Central memory CD8-positive, alpha-beta T cell (primary cell): ENCODE measurements around the gene PRKN.

Source experiments
- ATAC-seq: fragments of 150-1000 bp; cut with Tn5 transposase; replicated peaks from 2 replicates; pipeline ENCODE4 v1.10.0; 2022; ENCODE audit warnings: mild to moderate bottlenecking, moderate FRiP score, moderate number of reproducible peaks; ENCODE audit not compliant: poor library complexity, severe bottlenecking; ENCODE audit errors: extremely low read depth
- DNase-seq, 2 donors: peaks; one replicate each; pipeline ENCODE4 v3.0.0; 2021; ENCODE audit warnings: low spot score in 2 of 2
- H3K27ac Mint-ChIP-seq: one replicate; pipeline ENCODE4 v1.8.0; 2022; ENCODE audit warnings: low read depth, mild to moderate bottlenecking, moderate library complexity, mixed read lengths
- H3K27me3 Mint-ChIP-seq: one replicate; pipeline ENCODE4 v1.8.0; 2022; ENCODE audit warnings: mixed read lengths
- H3K36me3 Mint-ChIP-seq: one replicate; pipeline ENCODE4 v1.8.0; 2022; ENCODE audit warnings: mild to moderate bottlenecking, moderate library complexity, mixed read lengths; ENCODE audit not compliant: insufficient read depth
- H3K4me1 Mint-ChIP-seq: one replicate; pipeline ENCODE4 v1.8.0; 2022; ENCODE audit warnings: mixed read lengths
- H3K4me3 Mint-ChIP-seq: one replicate; pipeline ENCODE4 v1.8.0; 2022; ENCODE audit warnings: mild to moderate bottlenecking, moderate library complexity, mixed read lengths
- H3K9me3 Mint-ChIP-seq: one replicate; pipeline ENCODE4 v1.8.0; 2022; ENCODE audit warnings: mixed read lengths

PRKN gene

DNA sequence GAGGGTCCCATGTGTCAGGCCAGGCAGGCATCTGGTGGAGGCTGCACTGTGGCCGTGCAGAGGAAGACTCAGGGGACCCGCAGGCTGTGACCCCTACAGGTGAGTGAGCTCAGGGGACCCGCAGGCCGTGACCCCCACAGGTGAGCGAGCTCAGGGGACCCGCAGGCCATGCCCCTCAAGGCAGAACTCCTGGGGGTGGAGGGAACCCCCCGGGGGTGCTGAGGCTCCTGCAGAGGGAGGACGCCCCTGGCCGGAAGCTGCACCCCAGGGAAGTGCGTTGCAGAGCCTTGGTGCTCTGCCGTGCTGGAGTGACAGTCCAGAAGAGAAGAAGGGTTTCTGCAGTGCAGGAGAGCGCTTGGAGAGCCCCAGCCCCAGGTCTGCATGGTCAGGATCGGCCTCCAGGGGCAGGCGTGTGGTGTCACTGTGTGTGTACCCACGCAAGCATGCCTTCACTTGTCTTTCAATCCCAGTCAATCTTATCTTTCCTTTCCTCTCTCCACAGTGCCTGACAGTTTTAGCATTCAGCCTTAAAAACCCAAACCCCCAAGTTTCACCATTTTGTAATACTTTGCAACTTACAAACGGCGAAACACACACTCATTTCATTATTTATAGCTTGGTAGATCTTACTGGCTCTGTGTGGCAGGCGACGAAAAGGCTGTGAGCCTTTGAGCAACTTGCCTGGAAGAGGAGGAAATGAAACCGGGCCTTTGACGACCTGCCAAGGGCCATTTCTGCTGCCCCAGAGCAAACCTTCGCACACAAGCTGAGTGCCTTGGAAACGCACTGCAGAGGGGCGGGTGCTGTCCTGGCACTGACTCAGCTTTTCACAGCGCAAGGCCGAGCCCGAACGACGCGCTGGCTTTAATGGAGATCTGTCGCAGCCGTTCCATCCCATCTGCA lies 1352.3 kb downstream of the PRKN start:
- H3K27ac Mint-ChIP-seq = no peak overlapping the region
- H3K36me3 Mint-ChIP-seq = no peaks in the 10 kb centered on the region
- H3K4me1 Mint-ChIP-seq = no peaks in the 10 kb centered on the region
- H3K4me3 Mint-ChIP-seq = no peak overlapping the region
- ATAC-seq (no peak), DNase-seq (no peak)
- no peaks in the 10 kb centered on the region for H3K9me3 Mint-ChIP-seq
- H3K27me3 Mint-ChIP-seq = no peaks in the 10 kb centered on the region

DNA sequence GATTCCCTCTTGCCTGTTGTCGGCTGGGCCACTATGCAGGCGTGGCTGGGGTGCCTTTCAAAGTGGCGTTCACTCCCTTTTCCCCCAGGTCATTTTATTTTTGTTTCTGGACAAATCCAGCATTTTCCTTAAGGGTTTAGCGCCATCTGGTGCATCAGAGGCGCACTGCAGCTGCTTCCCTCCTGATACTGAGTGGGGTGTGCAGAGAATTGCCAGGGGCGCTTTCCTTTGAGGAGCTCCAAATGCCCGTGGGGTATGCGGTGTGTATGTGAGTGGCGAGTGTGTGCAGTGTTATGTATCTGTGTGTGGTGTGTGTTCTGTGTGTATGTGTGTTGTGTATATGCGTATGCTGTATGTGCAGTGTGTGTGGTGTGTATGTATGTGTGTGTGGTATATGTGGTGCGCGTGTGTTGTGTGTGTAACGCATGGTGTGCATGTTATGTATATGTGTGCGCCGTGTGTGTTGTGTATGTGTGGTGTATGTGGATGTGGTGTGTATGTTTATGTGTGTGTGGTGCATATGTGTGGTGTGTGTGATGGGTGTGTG lies 1353.6 kb downstream of the PRKN start:
- H3K27ac Mint-ChIP-seq = no peak overlapping the region
- ATAC-seq (peak; percentile 7), DNase-seq (peak; percentile 27 to 53)
- H3K27me3 Mint-ChIP-seq = no peaks in the 10 kb centered on the region
- no peaks in the 10 kb centered on the region for H3K4me1 Mint-ChIP-seq
- H3K36me3 Mint-ChIP-seq = peaks cover 2% of the 10 kb centered on the region
- no peak overlapping the region for H3K4me3 Mint-ChIP-seq
- H3K9me3 Mint-ChIP-seq = no peaks in the 10 kb centered on the region

DNA sequence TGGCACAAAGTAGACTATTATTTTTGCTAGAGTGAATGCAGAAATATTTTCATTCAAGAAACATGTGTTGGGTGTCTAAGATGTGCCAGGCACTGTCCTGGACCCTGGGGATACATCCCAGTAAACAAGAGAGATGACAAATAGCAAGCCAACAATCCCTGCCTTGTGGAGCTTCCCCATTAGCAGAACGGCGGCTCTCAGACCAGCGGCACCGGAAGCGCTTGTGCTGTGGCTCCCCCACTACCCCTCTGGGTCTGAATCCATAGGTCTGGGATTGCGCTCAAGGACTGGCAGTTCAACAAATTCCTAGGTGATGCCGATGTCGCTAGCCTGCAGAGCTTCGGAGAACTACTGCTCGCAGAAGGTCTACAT lies 1355.2 kb downstream of the PRKN start:
- ATAC-seq (no peak), DNase-seq (no peak)
- no peaks in the 10 kb centered on the region for H3K4me1 Mint-ChIP-seq
- no peaks in the 10 kb centered on the region for H3K9me3 Mint-ChIP-seq
- H3K27ac Mint-ChIP-seq = no peak overlapping the region
- peaks cover 2% of the 10 kb centered on the region for H3K36me3 Mint-ChIP-seq
- no peak overlapping the region for H3K4me3 Mint-ChIP-seq
- H3K27me3 Mint-ChIP-seq = no peaks in the 10 kb centered on the region

DNA sequence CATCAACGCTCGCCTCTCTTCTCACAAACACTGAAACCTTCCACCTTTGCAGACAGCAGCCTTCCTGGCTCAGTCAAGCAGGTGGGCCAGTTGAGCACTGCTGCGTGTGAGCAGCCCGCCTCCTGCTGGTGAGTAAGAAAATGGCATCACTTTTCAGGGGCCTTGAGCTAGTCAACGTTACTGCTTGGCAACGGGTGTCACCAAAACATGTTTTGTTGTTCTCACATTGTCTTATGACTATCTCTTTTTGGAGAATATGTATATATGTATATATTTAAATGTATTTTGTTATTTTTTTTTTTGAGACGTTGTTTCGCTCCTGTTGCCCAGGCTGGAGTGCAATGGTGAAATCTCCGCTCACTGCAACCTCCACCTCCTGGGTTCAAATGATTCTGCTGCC lies 1356.7 kb downstream of the PRKN start:
- Mint-ChIP-seq H3K36me3 (peaks cover 2% of the 10 kb centered on the region), H3K27ac (no peak overlapping the region), H3K4me1 (no peaks in the 10 kb centered on the region), H3K27me3 (no peaks in the 10 kb centered on the region), H3K4me3 (no peak overlapping the region), H3K9me3 (no peaks in the 10 kb centered on the region)
- ATAC-seq (peak; percentile 64), DNase-seq (peak; percentile 43 to 55)

- ATAC-seq (no peak), DNase-seq (no peak)
- Mint-ChIP-seq H3K4me1 (no peaks in the 10 kb centered on the region), H3K36me3 (peaks cover 3% of the 10 kb centered on the region), H3K27ac (no peak overlapping the region), H3K9me3 (no peaks in the 10 kb centered on the region), H3K4me3 (no peak overlapping the region), H3K27me3 (no peaks in the 10 kb centered on the region)
Measured at GRCh38 chr6:161369339-161369738, 1358.2 kb downstream of the PRKN start.

DNA sequence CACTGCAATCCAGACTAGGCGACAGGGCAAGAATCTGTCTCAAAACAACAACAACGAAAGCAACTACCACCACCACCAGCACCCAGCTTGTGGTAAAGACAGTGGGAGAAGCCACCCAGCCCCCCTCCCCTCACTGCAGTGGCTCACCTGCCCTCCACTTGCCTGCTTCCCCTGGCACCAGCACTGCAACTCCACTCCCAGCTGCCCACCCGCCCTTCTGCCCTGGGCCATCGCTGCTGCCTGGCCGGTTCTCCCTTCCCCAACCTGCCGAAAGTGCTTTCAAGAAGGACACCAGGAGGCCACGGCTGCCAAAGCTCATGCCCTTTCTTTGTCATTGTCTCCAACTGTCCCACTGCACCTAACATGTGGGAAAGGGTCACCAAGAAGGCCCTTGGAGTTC lies 1359.1 kb downstream of the PRKN start:
- no peak overlapping the region for H3K27ac Mint-ChIP-seq
- DNase-seq = no peak
- H3K4me1 Mint-ChIP-seq = no peaks in the 10 kb centered on the region
- H3K27me3 Mint-ChIP-seq = no peaks in the 10 kb centered on the region
- H3K9me3 Mint-ChIP-seq = peaks cover under 1% of the 10 kb centered on the region
- no peak for ATAC-seq
- no peak overlapping the region for H3K4me3 Mint-ChIP-seq
- H3K36me3 Mint-ChIP-seq = peaks cover 4% of the 10 kb centered on the region

DNA sequence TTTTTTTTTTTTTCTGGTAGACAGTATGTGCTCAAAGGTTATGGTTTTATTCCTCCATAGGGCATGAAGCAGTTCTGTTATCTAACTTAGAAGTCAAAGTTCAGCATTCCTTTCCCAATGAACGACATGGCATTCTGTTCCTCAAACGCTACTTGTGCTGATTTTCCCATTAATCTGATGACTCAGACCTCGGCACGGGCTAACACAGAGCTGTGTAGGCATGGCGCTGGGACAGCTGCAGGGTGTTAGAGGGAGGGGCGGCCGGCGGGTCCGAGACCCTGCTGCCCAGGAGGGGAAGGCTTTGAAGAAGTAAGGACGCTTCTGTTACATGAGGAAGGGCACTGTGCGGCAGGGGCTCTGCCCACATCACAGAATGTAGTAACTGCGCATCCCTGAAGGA lies 1360.1 kb downstream of the PRKN start:
- no peak for ATAC-seq

DNA sequence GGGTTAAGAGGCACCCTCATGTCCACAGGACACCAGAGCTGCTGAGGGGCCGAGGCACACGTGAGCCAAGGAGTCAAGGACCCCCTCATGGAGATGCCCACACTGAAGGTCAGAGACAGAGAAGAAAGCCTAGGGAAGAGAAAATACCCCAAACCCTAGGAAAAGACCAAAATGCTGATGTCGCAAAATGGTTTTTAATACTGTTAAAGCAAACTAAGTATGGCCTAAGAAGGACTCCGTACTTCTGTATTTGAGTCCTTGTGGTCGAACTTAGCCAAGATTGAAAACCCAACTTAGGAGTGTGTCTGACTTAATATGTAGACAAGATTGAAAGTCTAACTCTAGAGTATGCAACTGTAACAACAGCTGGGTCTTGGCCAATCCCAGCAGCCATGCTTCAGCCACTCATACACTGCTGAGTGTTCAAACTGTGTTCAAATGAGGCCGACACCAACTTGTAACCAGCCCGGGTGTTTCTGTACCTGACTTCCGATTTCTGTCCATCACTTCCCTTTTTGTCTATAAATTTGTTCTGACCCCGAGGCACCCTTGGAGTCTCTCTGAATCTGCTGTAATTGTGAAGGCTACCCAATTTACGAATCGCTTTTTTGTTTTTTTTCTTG lies 1361.2 kb downstream of the PRKN start:
- Mint-ChIP-seq H3K36me3 (peaks cover 4% of the 10 kb centered on the region), H3K4me3 (no peak overlapping the region), H3K27me3 (no peaks in the 10 kb centered on the region), H3K4me1 (no peaks in the 10 kb centered on the region), H3K9me3 (peaks cover 6% of the 10 kb centered on the region), H3K27ac (no peak overlapping the region)
- no peak for DNase-seq
- ATAC-seq = no peak

More for the DNA sequence above, 1360.1 kb downstream of the PRKN start:
- Mint-ChIP-seq H3K4me3 (no peak overlapping the region), H3K27me3 (no peaks in the 10 kb centered on the region), H3K27ac (no peak overlapping the region), H3K4me1 (no peaks in the 10 kb centered on the region), H3K9me3 (peaks cover 6% of the 10 kb centered on the region), H3K36me3 (peaks cover 4% of the 10 kb centered on the region)
- DNase-seq = no peak

GRCh38 chr6:161365633-161366032 lies 1361.9 kb downstream of the PRKN start:
- no peak overlapping the region for H3K27ac Mint-ChIP-seq
- H3K4me1 Mint-ChIP-seq = no peaks in the 10 kb centered on the region
- no peak overlapping the region for H3K4me3 Mint-ChIP-seq
- DNase-seq (no peak), ATAC-seq (no peak)
- peaks cover 2% of the 10 kb centered on the region for H3K27me3 Mint-ChIP-seq
- H3K9me3 Mint-ChIP-seq = peaks cover 6% of the 10 kb centered on the region
- H3K36me3 Mint-ChIP-seq = peaks cover 4% of the 10 kb centered on the region

DNA sequence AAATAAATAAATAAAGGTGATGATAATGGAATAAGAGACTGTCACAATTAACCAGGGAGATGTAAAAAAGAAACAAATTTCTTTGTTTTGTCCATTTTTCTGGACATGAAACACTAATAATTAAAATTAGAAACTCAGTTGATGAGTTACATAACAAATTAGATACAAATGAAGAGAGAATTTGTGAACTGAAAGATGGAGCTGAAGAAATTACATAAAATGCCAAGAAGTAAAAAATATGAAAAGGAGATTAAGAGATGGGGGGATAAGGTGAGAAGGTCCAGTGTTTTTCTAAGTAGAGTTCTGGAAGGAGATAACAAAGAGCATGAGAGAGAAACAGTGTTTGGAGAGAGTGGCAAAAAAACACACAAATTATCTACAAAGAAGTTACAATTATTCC lies 1364.3 kb downstream of the PRKN start:
- no peak overlapping the region for H3K27ac Mint-ChIP-seq
- no peak for ATAC-seq
- peaks cover 6% of the 10 kb centered on the region for H3K9me3 Mint-ChIP-seq

GRCh38 chr6:161362266-161362665 lies 1365.3 kb downstream of the PRKN start:
- Mint-ChIP-seq H3K27ac (no peak overlapping the region), H3K4me1 (no peaks in the 10 kb centered on the region), H3K9me3 (peaks cover 6% of the 10 kb centered on the region), H3K4me3 (no peak overlapping the region), H3K36me3 (peaks cover 2% of the 10 kb centered on the region), H3K27me3 (peaks cover 19% of the 10 kb centered on the region)
- ATAC-seq (no peak), DNase-seq (no peak)

More for the DNA sequence above, 1364.3 kb downstream of the PRKN start:
- Mint-ChIP-seq H3K27me3 (peaks cover 19% of the 10 kb centered on the region), H3K36me3 (peaks cover 2% of the 10 kb centered on the region), H3K4me1 (no peaks in the 10 kb centered on the region), H3K4me3 (no peak overlapping the region)
- no peak for DNase-seq

GRCh38 chr6:161361529-161361928 lies 1366.0 kb downstream of the PRKN start:
- ATAC-seq (no peak), DNase-seq (no peak)
- Mint-ChIP-seq H3K27ac (no peak overlapping the region), H3K4me3 (no peak overlapping the region), H3K36me3 (peaks cover 2% of the 10 kb centered on the region), H3K27me3 (peaks cover 19% of the 10 kb centered on the region), H3K9me3 (peaks cover 6% of the 10 kb centered on the region), H3K4me1 (peaks cover 3% of the 10 kb centered on the region)

- Mint-ChIP-seq H3K9me3 (peaks cover 6% of the 10 kb centered on the region), H3K27ac (no peak overlapping the region), H3K4me3 (no peak overlapping the region), H3K4me1 (peaks cover 5% of the 10 kb centered on the region), H3K27me3 (peaks cover 19% of the 10 kb centered on the region), H3K36me3 (peaks cover 2% of the 10 kb centered on the region)
- no peak for ATAC-seq
- DNase-seq = no peak
Measured at GRCh38 chr6:161360520-161360919, 1367.0 kb downstream of the PRKN start.
